GM23248 (cell line): ENCODE results near the gene FBLN2.

Source experiments
- EZH2 ChIP-seq: fragments of 200-600 bp; sonication (generic); IDR thresholded peaks from 2 replicates; pipeline ENCODE4 v1.6.1; 2018; ENCODE audit warnings: antibody characterized with exemption, mild to moderate bottlenecking; ENCODE audit not compliant: insufficient read depth, poor library complexity, severe bottlenecking
- EZH2phosphoT487 ChIP-seq: fragments of 200-600 bp; sonication (generic); IDR thresholded peaks from 2 replicates; pipeline ENCODE4 v1.6.1; 2018; ENCODE audit warnings: antibody characterized with exemption, moderate library complexity, mild to moderate bottlenecking, low read depth; ENCODE audit not compliant: insufficient read depth

DNA sequence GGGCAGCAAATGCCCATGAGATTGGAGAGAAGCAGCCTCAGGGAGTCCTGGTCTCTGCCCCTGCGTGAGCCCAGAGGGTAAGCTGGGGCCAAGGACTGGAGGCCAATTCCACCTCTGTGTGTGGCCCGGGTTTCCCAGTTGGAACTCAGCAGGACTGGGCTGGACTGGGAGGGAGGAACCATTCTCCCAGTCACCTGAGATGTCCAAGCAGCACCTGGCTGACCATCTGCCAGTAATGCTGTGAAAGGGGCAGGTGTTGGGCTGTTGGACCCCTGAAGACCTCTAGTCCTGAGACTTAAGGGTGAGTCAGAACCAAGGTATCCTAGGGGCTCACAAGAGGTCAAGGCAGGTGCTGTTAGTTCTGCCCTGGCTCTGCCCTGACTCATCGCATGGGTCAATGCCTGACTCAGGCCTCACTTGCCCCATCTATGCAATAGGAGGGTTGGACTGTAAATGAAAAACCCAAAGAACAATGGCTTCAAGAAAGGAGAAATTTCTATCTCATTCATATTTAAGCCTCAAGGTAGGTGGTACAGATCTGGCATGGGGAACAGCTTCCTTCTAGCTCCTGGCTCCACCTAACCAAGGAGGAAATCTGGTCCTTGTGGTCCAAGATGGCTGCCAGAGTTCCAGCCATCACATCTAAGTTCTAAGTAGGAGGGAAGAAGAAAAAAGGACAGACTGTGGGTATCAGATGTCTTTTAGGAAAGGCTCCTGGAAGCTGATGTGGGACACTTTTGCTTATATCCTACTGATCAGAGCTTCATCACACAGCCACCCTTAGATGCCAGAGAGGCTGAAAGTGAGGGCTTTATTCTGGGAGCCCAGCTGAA is 111.3 kb downstream of the FBLN2 start:
- TF ChIP-seq EZH2phosphoT487: no peak
- no peak for TF ChIP-seq EZH2
